GM23248 (cell line): ENCODE measurements around the gene SKI. TPM values are rescaled to one million over a fixed set of nuclear protein-coding genes. Genes with fewer than 3 reads are reported as not detected.
A peak's percentile ranks its signal among the peaks of the same experiment; 100 is the strongest.
"Not testable (repeated sequence)": the region's sequence is repeated elsewhere in the genome, so short reads cannot be mapped to it uniquely, and the experiment has no call there.

Experiments
- DNase-seq: peaks from one replicate; pipeline ENCODE4 v3.0.0-alpha.2; 2015
- H2AFZ ChIP-seq: fragments of 200-600 bp; sonication (generic); 2 replicates; pipeline ENCODE4 v1.6.1; 2016; ENCODE audit warnings: antibody characterized with exemption
- H3F3A ChIP-seq: fragments of 200-600 bp; sonication (generic); 2 replicates; pipeline ENCODE4 v1.6.1; 2016; ENCODE audit warnings: mild to moderate bottlenecking, antibody characterized with exemption, mixed run types; ENCODE audit not compliant: insufficient read depth
- H3K27ac ChIP-seq: fragments of 200-600 bp; sonication (generic); 2 replicates; pipeline ENCODE4 v1.5.1; 2016; ENCODE audit warnings: mild to moderate bottlenecking
- H3K27me3 ChIP-seq: fragments of 200-600 bp; sonication (generic); replicated peaks from 2 replicates; pipeline ENCODE4 v1.6.1; 2016; ENCODE audit warnings: mild to moderate bottlenecking; ENCODE audit not compliant: insufficient read depth
- H3K36me3 ChIP-seq: fragments of 200-600 bp; sonication (generic); 2 replicates; pipeline ENCODE4 v1.6.1; 2016; ENCODE audit warnings: low read depth, mild to moderate bottlenecking
- H3K4me1 ChIP-seq: fragments of 200-600 bp; sonication (generic); 2 replicates; pipeline ENCODE4 v1.6.1; 2016; ENCODE audit warnings: mild to moderate bottlenecking; ENCODE audit not compliant: insufficient read depth
- H3K4me2 ChIP-seq: fragments of 200-600 bp; sonication (generic); one replicate; pipeline ENCODE4 v1.6.1; 2016; ENCODE audit warnings: mild to moderate bottlenecking; ENCODE audit not compliant: unreplicated experiment
- H3K4me3 ChIP-seq: fragments of 200-600 bp; sonication (generic); 2 replicates; pipeline ENCODE4 v1.5.1; 2016; ENCODE audit warnings: mild to moderate bottlenecking
- H3K79me2 ChIP-seq: fragments of 200-600 bp; sonication (generic); 2 replicates; pipeline ENCODE4 v1.6.1; 2016; ENCODE audit warnings: mild to moderate bottlenecking; ENCODE audit not compliant: insufficient read depth
- H3K9ac ChIP-seq: fragments of 200-600 bp; sonication (generic); 2 replicates; pipeline ENCODE4 v1.6.1; 2016; ENCODE audit warnings: mild to moderate bottlenecking
- H3K9me2 ChIP-seq: fragments of 200-600 bp; sonication (generic); 2 replicates; pipeline ENCODE4 v1.6.1; 2016; ENCODE audit warnings: mixed run types, mild to moderate bottlenecking, moderate library complexity; ENCODE audit not compliant: insufficient read depth
- H3K9me3 ChIP-seq: fragments of 200-600 bp; sonication (generic); one replicate; pipeline ENCODE4 v1.6.1; 2017; ENCODE audit warnings: low read depth
- H4K20me1 ChIP-seq: fragments of 200-600 bp; sonication (generic); 2 replicates; pipeline ENCODE4 v1.6.0; 2016; ENCODE audit not compliant: insufficient read depth
- EZH2 ChIP-seq: fragments of 200-600 bp; sonication (generic); IDR thresholded peaks from 2 replicates; pipeline ENCODE4 v1.6.1; 2018; ENCODE audit warnings: antibody characterized with exemption, mild to moderate bottlenecking; ENCODE audit not compliant: insufficient read depth, poor library complexity, severe bottlenecking
- EZH2phosphoT487 ChIP-seq: fragments of 200-600 bp; sonication (generic); IDR thresholded peaks from 2 replicates; pipeline ENCODE4 v1.6.1; 2018; ENCODE audit warnings: antibody characterized with exemption, moderate library complexity, mild to moderate bottlenecking, low read depth; ENCODE audit not compliant: insufficient read depth
- WGBS, 2 experiments: methylation state at CpG; one replicate each; pipeline ENCODE4 v1.1.6; 2015 to 2017; ENCODE audit warnings: low lambda C conversion rate in 2 of 2, low coverage in 1 of 2; ENCODE audit errors: missing lambda C conversion rate in 2 of 2; 5-methylcytosine and 5-hydroxymethylcytosine counted together
- in situ Hi-C: fragments of 300-500 bp; cut with MboI; formaldehyde crosslinking; loops from 2 replicates; pipeline ENCODE4 v1.15.0; 2020
- polyA plus RNA-seq: library from polyadenylated mRNA; unstranded; fragments of >200 nt; fragmentation: Nextera tagmentation; extraction: Ambion mirVana; gene quantifications from 2 replicates; pipeline ENCODE4 v1.2.1, GENCODE V29; 2016
- total RNA-seq: library from RNA; depleted of rRNA; stranded (reverse); fragments of >200 nt; shearing (Covaris generic); gene quantifications from 2 replicates; pipeline ENCODE4 v1.2.3, GENCODE V29; 2014

Gene SKI
- total and polyA plus RNA-seq, 2 experiments from 2014 or later: 3.8 to 23.1 TPM

DNA sequence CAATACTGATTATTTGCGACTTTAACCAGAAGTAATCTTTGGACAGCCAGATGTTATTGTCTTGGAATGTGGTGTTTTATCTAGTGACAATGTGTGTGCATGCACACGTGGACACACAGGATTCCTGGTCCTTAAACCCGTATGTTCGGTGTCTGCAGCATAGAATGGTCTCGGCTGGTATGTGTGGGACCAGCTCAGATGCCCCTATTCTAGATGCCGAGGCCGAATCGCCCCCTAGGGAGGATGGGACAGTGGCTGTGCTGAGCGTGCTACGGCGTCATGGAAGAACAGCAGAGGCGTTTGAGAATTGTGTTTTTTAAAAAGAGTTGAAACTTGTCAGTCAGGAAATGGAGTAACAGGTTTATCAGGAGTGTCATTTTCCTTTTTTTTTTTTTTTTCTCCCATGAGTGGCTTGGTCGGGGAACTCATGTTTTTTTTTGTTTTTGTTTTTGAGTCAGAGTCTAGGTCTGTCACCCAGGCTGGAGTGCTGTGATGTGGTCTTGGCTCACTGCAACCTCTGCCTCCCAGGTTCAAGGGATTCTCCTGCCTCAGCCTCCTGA lies 30.1 kb downstream of the SKI start:
- no peaks in the 10 kb centered on the region for H3K27me3 ChIP-seq
- WGBS, 2 experiments: 51 to 53% methylated on average over 13 of the region's 13 CpGs
- H3K9ac ChIP-seq: 0 out of 2 replicates have a peak overlapping the region, but pooled peaks have one; percentile 9
- H3F3A ChIP-seq: peaks cover 50% of the 10 kb centered on the region
- peaks cover 100% of the 10 kb centered on the region for H3K79me2 ChIP-seq
- no peak for DNase-seq
- H3K27ac ChIP-seq: peak overlapping the region; percentile 73
- no peak overlapping the region for H2AFZ ChIP-seq
- no peak overlapping the region for H3K4me3 ChIP-seq
- H3K9me2 ChIP-seq: no peaks in the 10 kb centered on the region
- no peaks in the 10 kb centered on the region for H3K9me3 ChIP-seq
- H3K36me3 ChIP-seq: no peaks in the 10 kb centered on the region
- H3K4me2 ChIP-seq: no peak overlapping the region
- peaks cover 38% of the 10 kb centered on the region for H4K20me1 ChIP-seq
- TF ChIP-seq EZH2: no peak
- TF ChIP-seq EZH2phosphoT487: no peak
- in situ Hi-C loops: no loop called here
- H3K4me1 ChIP-seq: peaks cover 30% of the 10 kb centered on the region

DNA sequence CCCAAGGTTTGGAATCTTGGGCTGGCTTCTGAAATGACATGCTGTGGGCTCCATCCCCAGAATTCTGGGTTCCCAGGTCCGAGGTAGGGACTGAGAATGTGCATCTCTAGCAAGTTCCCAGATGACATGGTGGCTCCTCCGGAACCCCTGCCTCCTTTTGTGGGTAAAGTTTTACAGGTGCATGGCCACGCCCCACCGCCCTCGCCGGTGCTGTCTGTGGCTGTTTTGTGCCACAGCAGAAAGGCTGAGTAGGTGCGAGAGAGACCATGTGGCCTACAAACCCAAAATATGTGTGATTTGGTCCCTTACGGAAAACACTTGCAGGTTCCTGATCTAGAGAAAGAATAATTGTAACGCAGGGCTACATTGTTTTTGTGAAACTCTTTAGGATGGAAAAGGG lies 30.9 kb downstream of the SKI start:
- H3K9ac ChIP-seq: no peak overlapping the region
- in situ Hi-C loops: no loop called here
- peaks cover 100% of the 10 kb centered on the region for H3K79me2 ChIP-seq
- no peak for DNase-seq
- no peaks in the 10 kb centered on the region for H3K9me2 ChIP-seq
- TF ChIP-seq EZH2 (no peak), EZH2phosphoT487 (no peak)
- peaks cover 38% of the 10 kb centered on the region for H4K20me1 ChIP-seq
- 82% methylated on average over 9 of the region's 9 CpGs for WGBS, 2 experiments
- no peaks in the 10 kb centered on the region for H3K36me3 ChIP-seq
- peak overlapping the region; percentile 73 for H3K27ac ChIP-seq
- H2AFZ ChIP-seq: no peak overlapping the region
- no peaks in the 10 kb centered on the region for H3K9me3 ChIP-seq
- no peak overlapping the region for H3K4me3 ChIP-seq
- peaks cover 54% of the 10 kb centered on the region for H3F3A ChIP-seq
- no peaks in the 10 kb centered on the region for H3K27me3 ChIP-seq
- peak overlapping the region; percentile 20 for H3K4me2 ChIP-seq
- H3K4me1 ChIP-seq: peaks cover 30% of the 10 kb centered on the region

DNA sequence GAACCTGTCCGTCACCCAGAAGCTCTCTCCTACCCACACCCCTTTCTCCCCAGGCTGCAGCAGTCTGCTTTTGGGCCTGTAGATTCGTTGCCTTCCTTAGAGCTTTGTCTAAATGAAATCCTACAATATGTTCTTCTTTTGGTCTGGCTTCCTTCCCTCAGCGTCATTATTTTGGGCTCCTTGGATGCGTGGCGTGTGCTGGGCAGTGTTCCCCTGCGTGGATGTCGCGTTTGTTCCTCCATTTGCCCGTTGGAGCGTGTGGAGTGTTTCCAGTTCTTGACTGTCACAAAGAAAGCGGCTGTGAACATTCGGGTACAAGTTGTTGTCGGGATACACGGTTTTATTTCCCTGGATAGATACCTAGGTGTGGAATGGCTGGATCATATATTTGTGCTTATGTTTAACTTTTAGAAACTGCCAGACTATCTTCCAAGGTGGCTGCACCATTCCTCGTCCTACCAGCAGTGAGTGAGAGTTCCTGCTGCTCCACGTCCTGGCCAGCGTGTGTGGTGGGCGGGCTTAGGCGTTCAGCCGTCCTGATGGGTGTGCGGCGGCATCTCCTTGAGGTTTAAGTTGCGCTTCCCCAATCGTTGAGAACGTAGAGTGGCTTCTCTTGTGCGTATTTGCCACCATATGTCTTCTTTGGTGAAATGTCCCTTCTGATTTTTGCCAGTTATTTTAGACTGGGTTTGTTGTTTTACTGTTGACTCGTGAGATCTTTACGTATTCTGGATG lies 31.7 kb downstream of the SKI start:
- no peak overlapping the region for H3K4me3 ChIP-seq
- in situ Hi-C loops: no loop called here
- peaks cover 38% of the 10 kb centered on the region for H4K20me1 ChIP-seq
- no peaks in the 10 kb centered on the region for H3K36me3 ChIP-seq
- H3F3A ChIP-seq: peaks cover 51% of the 10 kb centered on the region
- H3K9me2 ChIP-seq: no peaks in the 10 kb centered on the region
- peaks cover 100% of the 10 kb centered on the region for H3K79me2 ChIP-seq
- peak; percentile 73 for DNase-seq
- H3K9ac ChIP-seq: peak overlapping the region; percentile 27; the same call in 1 of the 2 replicates
- H3K27me3 ChIP-seq: no peaks in the 10 kb centered on the region
- peak overlapping the region; percentile 26 for H3K4me2 ChIP-seq
- WGBS, 2 experiments: 23 to 24% methylated on average over 28 of the region's 28 CpGs
- no peak overlapping the region for H2AFZ ChIP-seq
- peaks cover 30% of the 10 kb centered on the region for H3K4me1 ChIP-seq
- no peaks in the 10 kb centered on the region for H3K9me3 ChIP-seq
- TF ChIP-seq EZH2phosphoT487: no peak
- TF ChIP-seq EZH2: no peak
- H3K27ac ChIP-seq: peak overlapping the region; percentile 12

DNA sequence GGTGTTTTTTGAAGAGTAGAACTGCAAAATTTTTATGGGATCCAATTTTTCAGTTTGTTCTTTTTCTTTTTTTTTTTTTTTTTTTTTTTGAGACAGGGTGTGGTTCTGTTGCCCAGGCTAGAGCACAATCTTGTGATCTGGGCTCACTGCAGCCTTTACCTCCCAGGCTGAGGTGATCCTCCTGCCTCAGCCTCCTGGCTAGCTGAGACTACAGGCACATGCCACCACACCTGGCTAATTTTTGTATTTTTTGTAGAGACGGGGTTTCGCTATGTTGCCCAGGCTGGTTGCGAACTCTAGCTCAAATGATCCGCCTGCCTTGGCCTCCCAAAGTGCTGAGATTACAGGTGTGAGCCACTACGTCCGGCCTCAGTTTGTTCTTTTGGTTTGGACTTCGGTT lies 32.4 kb downstream of the SKI start:
- H2AFZ ChIP-seq, H3K36me3 ChIP-seq, H3K27me3 ChIP-seq, H3K9me3 ChIP-seq, in situ Hi-C loops, H3K9me2 ChIP-seq, DNase-seq, H3K4me3 ChIP-seq: not testable (repeated sequence)
- 94% methylated on average over 7 of the region's 7 CpGs for WGBS, 2 experiments
- H3K4me2 ChIP-seq: peak overlapping the region; percentile 26
- peaks cover 48% of the 10 kb centered on the region for H3F3A ChIP-seq
- H3K79me2 ChIP-seq: peaks cover 100% of the 10 kb centered on the region
- H3K4me1 ChIP-seq: peaks cover 34% of the 10 kb centered on the region
- 0 out of 2 replicates have a peak overlapping the region, but pooled peaks have one; percentile 27 for H3K9ac ChIP-seq
- H3K27ac ChIP-seq: peak overlapping the region; percentile 12; the same call in 1 of the 2 replicates
- peaks cover 43% of the 10 kb centered on the region for H4K20me1 ChIP-seq
